ENCODE measurements around the gene C1GALT1C1. TPM values are rescaled to one million over a fixed set of nuclear protein-coding genes. Genes with fewer than 3 reads are reported as not detected.

C1GALT1C1 gene
- total RNA-seq, 1 donor from 2014 or later = 16.8 TPM

GRCh38 chrX:120612086-120612485 lies 17.8 kb downstream of the C1GALT1C1 start:
- H3K4me3 ChIP-seq (ENCODE audit: low read depth, low read length) = no peak overlapping the region
- no peak for DNase-seq (ENCODE audit: low read depth)
- FAIRE-seq = no peak
- H3K27me3 ChIP-seq (ENCODE audit: control insufficient read depth, insufficient read depth, low read length) = no peaks in the 10 kb centered on the region
- TF ChIP-seq, protein P1, sequence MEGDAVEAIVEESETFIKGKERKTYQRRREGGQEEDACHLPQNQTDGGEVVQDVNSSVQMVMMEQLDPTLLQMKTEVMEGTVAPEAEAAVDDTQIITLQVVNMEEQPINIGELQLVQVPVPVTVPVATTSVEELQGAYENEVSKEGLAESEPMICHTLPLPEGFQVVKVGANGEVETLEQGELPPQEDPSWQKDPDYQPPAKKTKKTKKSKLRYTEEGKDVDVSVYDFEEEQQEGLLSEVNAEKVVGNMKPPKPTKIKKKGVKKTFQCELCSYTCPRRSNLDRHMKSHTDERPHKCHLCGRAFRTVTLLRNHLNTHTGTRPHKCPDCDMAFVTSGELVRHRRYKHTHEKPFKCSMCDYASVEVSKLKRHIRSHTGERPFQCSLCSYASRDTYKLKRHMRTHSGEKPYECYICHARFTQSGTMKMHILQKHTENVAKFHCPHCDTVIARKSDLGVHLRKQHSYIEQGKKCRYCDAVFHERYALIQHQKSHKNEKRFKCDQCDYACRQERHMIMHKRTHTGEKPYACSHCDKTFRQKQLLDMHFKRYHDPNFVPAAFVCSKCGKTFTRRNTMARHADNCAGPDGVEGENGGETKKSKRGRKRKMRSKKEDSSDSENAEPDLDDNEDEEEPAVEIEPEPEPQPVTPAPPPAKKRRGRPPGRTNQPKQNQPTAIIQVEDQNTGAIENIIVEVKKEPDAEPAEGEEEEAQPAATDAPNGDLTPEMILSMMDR (IDR thresholded peaks at IDR 0.05; ENCODE audit: insufficient read depth, low read length, severe bottlenecking) = no peak
- H3K36me3 ChIP-seq (ENCODE audit: control insufficient read depth, insufficient read depth, low read length) = peaks cover 3% of the 10 kb centered on the region

DNA sequence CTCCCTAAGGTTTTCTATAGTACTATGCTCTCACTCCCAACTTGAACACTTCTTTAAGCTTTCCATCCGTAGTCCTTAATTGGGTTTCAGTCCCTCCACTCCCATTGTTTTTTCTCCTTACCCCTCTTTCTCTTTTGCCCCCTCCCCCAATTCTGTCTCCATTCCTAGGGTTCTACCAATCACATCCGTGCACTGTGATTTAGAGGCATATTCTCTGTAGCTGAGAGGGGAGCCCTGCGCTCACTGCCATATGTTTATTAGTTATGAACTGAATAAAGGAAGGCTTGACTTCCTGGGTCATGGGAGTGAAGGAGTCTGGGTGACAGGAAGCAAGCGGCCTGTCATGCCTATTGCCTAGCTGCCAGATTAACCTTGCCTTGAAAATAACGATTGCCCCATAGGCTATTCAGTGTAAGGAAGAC lies 25.5 kb downstream of the C1GALT1C1 start:
- peak; percentile 35 for DNase-seq (ENCODE audit: low read depth)
- Histone ChIP-seq H3K36me3 (ENCODE audit: control insufficient read depth, insufficient read depth, low read length) (peaks cover 1% of the 10 kb centered on the region), H3K4me3 (ENCODE audit: low read depth, low read length) (peak overlapping the region; percentile 57), H3K27me3 (ENCODE audit: control insufficient read depth, insufficient read depth, low read length) (no peaks in the 10 kb centered on the region)
- FAIRE-seq = no peak
- TF ChIP-seq, protein P1 (IDR thresholded peaks at IDR 0.05; ENCODE audit: insufficient read depth, low read length, severe bottlenecking) = no peak

DNA sequence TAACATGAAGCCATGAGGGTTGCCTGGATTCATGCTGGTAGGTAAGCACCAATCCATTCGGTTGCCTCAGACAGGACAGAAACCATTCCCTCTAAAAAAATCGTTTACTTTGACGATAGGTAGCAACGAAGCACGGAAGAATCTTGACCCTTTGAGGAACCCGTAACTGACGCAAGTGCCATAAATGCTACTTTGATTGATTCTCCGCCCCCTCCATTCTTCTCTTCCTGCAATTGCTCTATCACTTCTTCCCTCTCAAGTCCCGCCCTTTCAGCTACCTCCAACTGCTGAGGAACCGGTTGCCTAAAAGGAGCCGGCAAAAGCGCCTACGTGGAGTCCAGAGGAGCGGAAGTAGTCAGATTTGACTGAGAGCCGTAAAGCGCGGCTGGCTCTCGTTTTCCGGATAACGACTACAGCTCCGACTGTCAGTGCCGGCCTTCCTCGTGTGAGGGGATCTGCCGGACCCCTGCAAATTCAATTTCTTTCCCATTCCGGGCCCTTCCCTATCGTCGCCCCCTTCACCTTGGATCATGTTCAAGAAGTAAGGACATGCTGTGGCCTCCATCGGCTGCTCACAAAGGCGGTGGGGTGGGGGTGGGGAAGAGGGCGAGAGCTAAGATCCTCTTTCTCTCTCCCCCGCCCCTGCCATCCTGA lies 26.0 kb downstream of the C1GALT1C1 start, which contains the start of gene MCTS1:
TSS of gene MCTS1 (plus strand) at position 395 of the 654 bp plus-strand sequence. CDS start at position 531, 136 bp downstream.
- peak; percentile 36 for FAIRE-seq
- H3K4me3 ChIP-seq (ENCODE audit: low read depth, low read length) = peak within 1 kb of the TSS; percentile 57
- TF ChIP-seq, protein P1 (IDR thresholded peaks at IDR 0.05; ENCODE audit: insufficient read depth, low read length, severe bottlenecking) = no peak

GRCh38 chrX:120585702-120586101 lies 44.2 kb downstream of the C1GALT1C1 start:
- TF ChIP-seq, protein P1 (IDR thresholded peaks at IDR 0.05; ENCODE audit: insufficient read depth, low read length, severe bottlenecking) = no peak
- Histone ChIP-seq H3K4me3 (ENCODE audit: low read depth, low read length) (no peak overlapping the region), H3K27me3 (ENCODE audit: control insufficient read depth, insufficient read depth, low read length) (no peaks in the 10 kb centered on the region), H3K36me3 (ENCODE audit: control insufficient read depth, insufficient read depth, low read length) (no peaks in the 10 kb centered on the region)
- DNase-seq (ENCODE audit: low read depth) (no peak), FAIRE-seq (no peak)

More for the DNA sequence above, 26.0 kb downstream of the C1GALT1C1 start, which contains the start of gene MCTS1:
- Histone ChIP-seq H3K36me3 (ENCODE audit: control insufficient read depth, insufficient read depth, low read length) (peaks cover 1% of the 10 kb centered on the region), H3K27me3 (ENCODE audit: control insufficient read depth, insufficient read depth, low read length) (no peaks in the 10 kb centered on the region)
- DNase-seq (ENCODE audit: low read depth) = peak; percentile 94

Other genes starting within 250 kb of the C1GALT1C1 start
- gene LAMP2, start 160.8 kb downstream of the C1GALT1C1 start, total RNA-seq = 112 and 118 TPM in 2 replicates
- gene CUL4B, start 69.1 kb downstream of the C1GALT1C1 start, total RNA-seq = 9.6 and 11.8 TPM in 2 replicates
- 25.8 and 31.4 TPM in 2 replicates for gene MCTS1, start 26.0 kb downstream of the C1GALT1C1 start, total RNA-seq
- not detected in 2 replicates for gene CT47B1, start 245.8 kb upstream of the C1GALT1C1 start, total RNA-seq

Measured in bronchial epithelial cell (primary cell).